IMR-90 (cell line): ENCODE data around the gene PIEZO2. TPM values are rescaled to one million over a fixed set of nuclear protein-coding genes. Genes with fewer than 3 reads are reported as not detected.

ENCODE experiments used
- ATAC-seq: fragments of 200-7000 bp; cut with Tn5 transposase; 2 replicates; pipeline ENCODE4 v1.9.1; 2020; ENCODE audit warnings: low read depth, mild to moderate bottlenecking, moderate library complexity
- BruUV-seq: library from RNA; stranded (reverse); fragments of 400-500 nt; replicated peaks from 2 replicates; lab custom pipeline; 2021; lab: Mats Ljungman, UMichigan
- CTCF ChIA-PET: fragments of 300-600 bp; formaldehyde crosslinking; extraction: SDS; loops from one replicate; lab custom pipeline; 2021; ENCODE audit warnings: antibody characterized with exemption; lab: Yijun Ruan, JAX
- POLR2A ChIA-PET: fragments of 300-600 bp; sonication (Branson Sonifier 250); formaldehyde crosslinking; loops from one replicate; lab custom pipeline; 2022; ENCODE audit warnings: antibody characterized with exemption; ENCODE audit not compliant: unreplicated experiment; lab: Charles Lee
- DNase-seq: peaks from one replicate; pipeline ENCODE4 v3.0.0; 2013
- H2AFZ ChIP-seq: replicated peaks from 2 replicates; pipeline ENCODE3; 2013; ENCODE audit warnings: low read length, mild to moderate bottlenecking; ENCODE audit not compliant: poor library complexity
- H2AK5ac ChIP-seq: 2 replicates; pipeline ENCODE4 v1.6.1; 2013; ENCODE audit warnings: low read depth, low read length, inconsistent platforms
- H2AK9ac ChIP-seq: replicated peaks from 2 replicates; pipeline ENCODE3; 2013; ENCODE audit warnings: mild to moderate bottlenecking, low read depth, low read length, moderate library complexity; ENCODE audit not compliant: poor library complexity
- H2BK120ac ChIP-seq: 2 replicates; pipeline ENCODE4 v1.6.1; 2013; ENCODE audit warnings: low read depth, low read length, inconsistent platforms
- H2BK15ac ChIP-seq: 3 replicates; pipeline ENCODE4 v1.6.1; 2013; ENCODE audit warnings: low read depth, low read length, inconsistent platforms
- H2BK20ac ChIP-seq: 2 replicates; pipeline ENCODE4 v1.6.1; 2013; ENCODE audit warnings: low read depth, mild to moderate bottlenecking, inconsistent platforms, low read length, moderate library complexity
- H2BK5ac ChIP-seq: 2 replicates; pipeline ENCODE4 v1.6.1; 2013; ENCODE audit warnings: mild to moderate bottlenecking, low read depth, low read length, inconsistent platforms; ENCODE audit not compliant: poor library complexity, severe bottlenecking
- H3K14ac ChIP-seq: replicated peaks from 2 replicates; pipeline ENCODE4 v1.6.1; 2013; ENCODE audit warnings: low read depth, low read length, inconsistent platforms
- H3K18ac ChIP-seq: 2 replicates; pipeline ENCODE4 v1.6.1; 2013; ENCODE audit warnings: low read depth, low read length, control low read depth
- H3K23ac ChIP-seq: 2 replicates; pipeline ENCODE4 v1.6.1; 2013; ENCODE audit warnings: low read depth, low read length, inconsistent platforms
- H3K27ac ChIP-seq: 2 replicates; pipeline ENCODE4 v1.5.1; 2013; ENCODE audit warnings: mild to moderate bottlenecking, control low read depth, low read length; ENCODE audit not compliant: insufficient read depth
- H3K27me3 ChIP-seq: 2 replicates; pipeline ENCODE4 v1.6.1; 2013; ENCODE audit warnings: low read length; ENCODE audit not compliant: control insufficient read depth, insufficient read depth
- H3K36me3 ChIP-seq: 2 replicates; pipeline ENCODE4 v1.6.1; 2013; ENCODE audit warnings: low read length, mixed read lengths; ENCODE audit not compliant: control insufficient read depth, insufficient read depth
- H3K4ac ChIP-seq: 2 replicates; pipeline ENCODE4 v1.6.1; 2013; ENCODE audit warnings: low read depth, low read length, inconsistent platforms
- H3K4me1 ChIP-seq: 2 replicates; pipeline ENCODE4 v1.6.1; 2013; ENCODE audit warnings: low read length, mixed read lengths; ENCODE audit not compliant: control insufficient read depth, insufficient read depth
- H3K4me2 ChIP-seq: 2 replicates; pipeline ENCODE4 v1.6.1; 2013; ENCODE audit warnings: low read depth, mild to moderate bottlenecking, control low read depth, low read length, moderate library complexity
- H3K4me3 ChIP-seq: 2 replicates; pipeline ENCODE4 v1.5.1; 2013; ENCODE audit warnings: low read depth, mild to moderate bottlenecking, control low read depth, low read length, moderate library complexity; ENCODE audit not compliant: insufficient read depth
- H3K56ac ChIP-seq: 2 replicates; pipeline ENCODE4 v1.6.1; 2013; ENCODE audit warnings: low read length, inconsistent platforms; ENCODE audit not compliant: insufficient read depth; ENCODE audit errors: extremely low read depth
- H3K79me1 ChIP-seq, 2 experiments: 2 replicates each; pipeline ENCODE4 v1.6.1; 2013; ENCODE audit warnings: low read length in 2 of 2, inconsistent platforms in 1 of 2, low read depth in 1 of 2
- H3K9ac ChIP-seq: 2 replicates; pipeline ENCODE4 v1.6.1; 2013; ENCODE audit warnings: low read depth, low read length, control low read depth
- H3K9me1 ChIP-seq: 2 replicates; pipeline ENCODE4 v1.6.1; 2013; ENCODE audit warnings: low read length, inconsistent platforms; ENCODE audit not compliant: insufficient read depth
- H3K9me3 ChIP-seq: 2 replicates; pipeline ENCODE4 v1.6.1; 2013; ENCODE audit warnings: low read length; ENCODE audit not compliant: control insufficient read depth, insufficient read depth
- H4K20me1 ChIP-seq: 2 replicates; pipeline ENCODE4 v1.6.1; 2013; ENCODE audit warnings: low read length, inconsistent platforms; ENCODE audit not compliant: insufficient read depth
- H4K5ac ChIP-seq: 2 replicates; pipeline ENCODE4 v1.6.1; 2013; ENCODE audit warnings: mild to moderate bottlenecking, low read depth, low read length, control low read depth
- H4K8ac ChIP-seq, 2 experiments: 2 replicates each; pipeline ENCODE4 v1.6.1; 2013; ENCODE audit warnings: low read depth in 2 of 2, low read length in 2 of 2, control low read depth in 1 of 2, inconsistent platforms in 1 of 2
- H4K91ac ChIP-seq: 2 replicates; pipeline ENCODE4 v1.6.1; 2013; ENCODE audit warnings: low read depth, low read length, inconsistent platforms; ENCODE audit not compliant: insufficient read depth
- BHLHE40 ChIP-seq: fragments of 150-350 bp; IDR thresholded peaks from 2 replicates; pipeline ENCODE4 v1.6.1; 2016; ENCODE audit warnings: mild to moderate bottlenecking, low read depth, low read length
- CEBPB ChIP-seq: IDR thresholded peaks from 2 replicates; pipeline ENCODE4 v1.6.1; 2012; ENCODE audit warnings: low read depth, low read length, improper control_type of control experiment
- CHD1 ChIP-seq: IDR thresholded peaks from 2 replicates; pipeline ENCODE4 v1.6.1; 2012; ENCODE audit warnings: low read depth, low read length, improper control_type of control experiment
- FOS ChIP-seq: fragments of 150-350 bp; IDR thresholded peaks from 2 replicates; pipeline ENCODE4 v1.6.1; 2016; ENCODE audit warnings: low read depth, low read length
- MAFK ChIP-seq: IDR thresholded peaks from 2 replicates; pipeline ENCODE4 v1.6.1; 2012; ENCODE audit warnings: low read depth, low read length, improper control_type of control experiment
- MAZ ChIP-seq: IDR thresholded peaks from 2 replicates; pipeline ENCODE4 v1.6.1; 2012; ENCODE audit warnings: low read depth, mild to moderate bottlenecking, low read length, improper control_type of control experiment, moderate library complexity, borderline replicate concordance
- MXI1 ChIP-seq: IDR thresholded peaks from 2 replicates; pipeline ENCODE4 v1.6.1; 2012; ENCODE audit warnings: low read depth, mild to moderate bottlenecking, low read length, moderate library complexity, borderline replicate concordance
- NFE2L2 ChIP-seq: fragments of 150-350 bp; IDR thresholded peaks from 2 replicates; pipeline ENCODE4 v1.6.1; 2016; ENCODE audit warnings: low read depth, mild to moderate bottlenecking, low read length
- POLR2A ChIP-seq: IDR thresholded peaks from 2 replicates; pipeline ENCODE4 v1.6.1; 2012; ENCODE audit warnings: mild to moderate bottlenecking, low read depth, low read length
- RCOR1 ChIP-seq: IDR thresholded peaks from 2 replicates; pipeline ENCODE4 v1.6.1; 2012; ENCODE audit warnings: mild to moderate bottlenecking, low read length, improper control_type of control experiment; ENCODE audit not compliant: insufficient replicate concordance
- RFX5 ChIP-seq: IDR thresholded peaks from 2 replicates; pipeline ENCODE4 v1.8.0; 2012; ENCODE audit warnings: low read depth, mild to moderate bottlenecking, low read length, moderate library complexity
- WGBS, 2 experiments: methylation state at CpG; one replicate each; pipeline versions ENCODE4 v1.1.5 to v1.1.7; 2013; ENCODE audit warnings: missing lambda C conversion rate in 2 of 2; ENCODE audit not compliant: insufficient read length in 1 of 2; ENCODE audit errors: extremely low coverage in 2 of 2; 5-methylcytosine and 5-hydroxymethylcytosine counted together
- dilution Hi-C: fragments of 300-500 bp; cut with HindIII; formaldehyde crosslinking; loops from one replicate; pipeline ENCODE4 v1.14.3; 2018; ENCODE audit warnings: low sequenced_read_pairs; ENCODE audit not compliant: unreplicated experiment
- in situ Hi-C: fragments of 300-500 bp; cut with MboI; formaldehyde crosslinking; loops from 3 replicates; pipeline ENCODE4 v1.14.3; 2019; ENCODE audit warnings: low sequenced_read_pairs, inconsistent platforms, mixed read lengths
- intact Hi-C: fragments of 100-400 bp; cut with micrococcal nuclease; formaldehyde crosslinking; loops from 2 replicates; pipeline ENCODE4 v1.10.0; 2022
- polyA plus RNA-seq, 3 experiments: library from polyadenylated mRNA; depleted of rRNA; stranded (reverse); fragments of >200 nt; gene quantifications; 2 replicates each; pipeline ENCODE4 v1.2.3, GENCODE V29; 2012; ENCODE audit warnings: low replicate concordance in 1 of 3
- total RNA-seq: library from RNA; depleted of rRNA; stranded (reverse); fragments of >200 nt; gene quantifications from 2 replicates; pipeline ENCODE4 v1.2.3, GENCODE V29; 2012
- TF ChIP-seq, protein P1 (sequence below): fragments of 150-350 bp; IDR thresholded peaks from 2 replicates; pipeline ENCODE4 v1.6.1; 2016; ENCODE audit warnings: low read depth, mild to moderate bottlenecking, low read length, moderate library complexity, borderline replicate concordance
- TF ChIP-seq, protein P2 (sequence below): fragments of 150-350 bp; IDR thresholded peaks from 2 replicates; pipeline ENCODE4 v1.6.1; 2017; ENCODE audit warnings: mild to moderate bottlenecking, antibody characterized with exemption, low read length, low read depth
- TF ChIP-seq, protein P3 (sequence below): conservative IDR thresholded peaks from 2 replicates; pipeline ENCODE4 v1.5.1; 2012; ENCODE audit warnings: mild to moderate bottlenecking, low read depth, low read length, improper control_type of control experiment

The PIEZO2 gene
- total and polyA plus RNA-seq, 2 of the 4 experiments (the other 2 are of a cell fraction): 2.4 to 4.1 TPM

DNA sequence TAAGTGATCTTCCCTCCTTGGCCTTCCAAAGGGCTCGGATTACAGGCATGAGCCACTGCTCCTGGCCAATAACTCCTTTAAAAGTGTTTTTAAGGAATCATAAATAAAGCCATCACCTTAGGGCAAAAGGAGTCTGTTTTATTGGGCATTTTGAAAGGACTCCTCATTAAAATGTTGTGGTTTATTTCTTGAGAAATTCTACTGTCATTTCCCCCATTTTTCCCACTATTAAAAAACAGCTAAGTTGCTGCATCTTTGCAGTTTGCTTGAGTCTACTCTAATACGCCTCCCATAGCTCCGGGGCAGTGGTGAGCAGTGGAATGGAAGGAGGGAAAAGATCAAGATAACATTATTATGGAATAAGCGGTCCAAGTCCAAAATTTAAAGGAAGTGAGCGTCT, 293.2 kb downstream of the PIEZO2 start:
- no peak overlapping the region for H3K9ac ChIP-seq
- no peak overlapping the region for H3K4me3 ChIP-seq
- H2BK20ac ChIP-seq: no peak overlapping the region
- DNase-seq: no peak
- H2AK5ac ChIP-seq: no peak overlapping the region
- ATAC-seq: no peak
- H3K23ac ChIP-seq: no peak overlapping the region
- POLR2A ChIA-PET: no interaction called here
- 0 out of 4 replicates have a peak, but pooled peaks cover 0 to 3% of the 10 kb centered on the region in 2 experiments for H3K79me1 ChIP-seq
- peaks cover 4% of the 10 kb centered on the region for H3K9me1 ChIP-seq
- H3K9me3 ChIP-seq: no peaks in the 10 kb centered on the region
- no peaks in the 10 kb centered on the region for H3K27me3 ChIP-seq
- no peak overlapping the region for H3K14ac ChIP-seq
- no TSS peak for BruUV-seq
- H4K91ac ChIP-seq: no peak overlapping the region
- no peak overlapping the region for H2AFZ ChIP-seq
- CTCF ChIA-PET: no interaction called here
- H2BK15ac ChIP-seq: no peak overlapping the region
- intact Hi-C loops (no loop called here), dilution Hi-C loops (no loop called here), in situ Hi-C loops (loop anchor here (10.0 kb wide), 1 partner anchor 699 kb away; no protein-coding TSS in a partner anchor)
- no peak overlapping the region for H2BK120ac ChIP-seq
- H2AK9ac ChIP-seq: no peak overlapping the region
- no peak overlapping the region for H3K4ac ChIP-seq
- no peak overlapping the region for H4K8ac ChIP-seq
- H3K36me3 ChIP-seq: peaks cover 4% of the 10 kb centered on the region
- no peak overlapping the region for H3K4me2 ChIP-seq
- no peaks in the 10 kb centered on the region for H4K20me1 ChIP-seq
- no peak overlapping the region for H2BK5ac ChIP-seq
- no peak overlapping the region for H4K5ac ChIP-seq
- H3K18ac ChIP-seq: no peak overlapping the region
- TF ChIP-seq MAZ (no peak), CEBPB (no peak), BHLHE40 (no peak), RFX5 (no peak), FOS (no peak), RCOR1 (no peak), NFE2L2 (no peak), CHD1 (no peak), MXI1 (no peak), MAFK (no peak), POLR2A (no peak)
- TF ChIP-seq, protein P1, sequence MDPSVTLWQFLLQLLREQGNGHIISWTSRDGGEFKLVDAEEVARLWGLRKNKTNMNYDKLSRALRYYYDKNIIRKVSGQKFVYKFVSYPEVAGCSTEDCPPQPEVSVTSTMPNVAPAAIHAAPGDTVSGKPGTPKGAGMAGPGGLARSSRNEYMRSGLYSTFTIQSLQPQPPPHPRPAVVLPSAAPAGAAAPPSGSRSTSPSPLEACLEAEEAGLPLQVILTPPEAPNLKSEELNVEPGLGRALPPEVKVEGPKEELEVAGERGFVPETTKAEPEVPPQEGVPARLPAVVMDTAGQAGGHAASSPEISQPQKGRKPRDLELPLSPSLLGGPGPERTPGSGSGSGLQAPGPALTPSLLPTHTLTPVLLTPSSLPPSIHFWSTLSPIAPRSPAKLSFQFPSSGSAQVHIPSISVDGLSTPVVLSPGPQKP: no peak
- TF ChIP-seq, protein P2, sequence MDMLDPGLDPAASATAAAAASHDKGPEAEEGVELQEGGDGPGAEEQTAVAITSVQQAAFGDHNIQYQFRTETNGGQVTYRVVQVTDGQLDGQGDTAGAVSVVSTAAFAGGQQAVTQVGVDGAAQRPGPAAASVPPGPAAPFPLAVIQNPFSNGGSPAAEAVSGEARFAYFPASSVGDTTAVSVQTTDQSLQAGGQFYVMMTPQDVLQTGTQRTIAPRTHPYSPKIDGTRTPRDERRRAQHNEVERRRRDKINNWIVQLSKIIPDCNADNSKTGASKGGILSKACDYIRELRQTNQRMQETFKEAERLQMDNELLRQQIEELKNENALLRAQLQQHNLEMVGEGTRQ: no peak
- TF ChIP-seq, protein P3, sequence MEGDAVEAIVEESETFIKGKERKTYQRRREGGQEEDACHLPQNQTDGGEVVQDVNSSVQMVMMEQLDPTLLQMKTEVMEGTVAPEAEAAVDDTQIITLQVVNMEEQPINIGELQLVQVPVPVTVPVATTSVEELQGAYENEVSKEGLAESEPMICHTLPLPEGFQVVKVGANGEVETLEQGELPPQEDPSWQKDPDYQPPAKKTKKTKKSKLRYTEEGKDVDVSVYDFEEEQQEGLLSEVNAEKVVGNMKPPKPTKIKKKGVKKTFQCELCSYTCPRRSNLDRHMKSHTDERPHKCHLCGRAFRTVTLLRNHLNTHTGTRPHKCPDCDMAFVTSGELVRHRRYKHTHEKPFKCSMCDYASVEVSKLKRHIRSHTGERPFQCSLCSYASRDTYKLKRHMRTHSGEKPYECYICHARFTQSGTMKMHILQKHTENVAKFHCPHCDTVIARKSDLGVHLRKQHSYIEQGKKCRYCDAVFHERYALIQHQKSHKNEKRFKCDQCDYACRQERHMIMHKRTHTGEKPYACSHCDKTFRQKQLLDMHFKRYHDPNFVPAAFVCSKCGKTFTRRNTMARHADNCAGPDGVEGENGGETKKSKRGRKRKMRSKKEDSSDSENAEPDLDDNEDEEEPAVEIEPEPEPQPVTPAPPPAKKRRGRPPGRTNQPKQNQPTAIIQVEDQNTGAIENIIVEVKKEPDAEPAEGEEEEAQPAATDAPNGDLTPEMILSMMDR: no peak
- H3K4me1 ChIP-seq: peaks cover 4% of the 10 kb centered on the region
- whole genome bisulfite sequencing, 2 experiments: no CpG with 5 or more reads among the region's 5 CpGs
- no peak overlapping the region for H3K27ac ChIP-seq
- H3K56ac ChIP-seq: no peak overlapping the region
